IMR-90 (cell line): ENCODE data around the gene ZNF587. TPM values are rescaled to one million over a fixed set of nuclear protein-coding genes. Genes with fewer than 3 reads are reported as not detected.

ENCODE experiments used
- CTCF ChIP-seq: conservative IDR thresholded peaks from 2 replicates; pipeline ENCODE4 v1.5.1; 2012; ENCODE audit warnings: mild to moderate bottlenecking, low read depth, low read length, improper control_type of control experiment
- MXI1 ChIP-seq: IDR thresholded peaks from 2 replicates; pipeline ENCODE4 v1.6.1; 2012; ENCODE audit warnings: low read depth, mild to moderate bottlenecking, low read length, moderate library complexity, borderline replicate concordance
- RAD21 ChIP-seq: IDR thresholded peaks from 2 replicates; pipeline ENCODE4 v1.6.1; 2012; ENCODE audit warnings: low read length, improper control_type of control experiment
- polyA plus RNA-seq, 3 experiments: library from polyadenylated mRNA; depleted of rRNA; stranded (reverse); fragments of >200 nt; gene quantifications; 2 replicates each; pipeline ENCODE4 v1.2.3, GENCODE V29; 2012; ENCODE audit warnings: low replicate concordance in 1 of 3
- total RNA-seq: library from RNA; depleted of rRNA; stranded (reverse); fragments of >200 nt; gene quantifications from 2 replicates; pipeline ENCODE4 v1.2.3, GENCODE V29; 2012

Gene ZNF587
- total and polyA plus RNA-seq, 2 of the 4 experiments (the other 2 are of a cell fraction) = 14.0 to 43.7 TPM

GRCh38 chr19:57814505-57815246, 35.0 kb upstream of the ZNF587 start, which contains the start of gene ZNF552 (continued):
- TF ChIP-seq CTCF (no peak), RAD21 (0 out of 2 replicates have a peak, but pooled peaks have one; percentile 2), MXI1 (peak; percentile 60; the same call in 1 of the 2 replicates)
